Measurements from ENCODE around the gene RALB. TPM values are rescaled to one million over a fixed set of nuclear protein-coding genes. Genes with fewer than 3 reads are reported as not detected.

RALB gene
- total RNA-seq, 1 donor from 2014 or later, result 23.5 TPM

DNA sequence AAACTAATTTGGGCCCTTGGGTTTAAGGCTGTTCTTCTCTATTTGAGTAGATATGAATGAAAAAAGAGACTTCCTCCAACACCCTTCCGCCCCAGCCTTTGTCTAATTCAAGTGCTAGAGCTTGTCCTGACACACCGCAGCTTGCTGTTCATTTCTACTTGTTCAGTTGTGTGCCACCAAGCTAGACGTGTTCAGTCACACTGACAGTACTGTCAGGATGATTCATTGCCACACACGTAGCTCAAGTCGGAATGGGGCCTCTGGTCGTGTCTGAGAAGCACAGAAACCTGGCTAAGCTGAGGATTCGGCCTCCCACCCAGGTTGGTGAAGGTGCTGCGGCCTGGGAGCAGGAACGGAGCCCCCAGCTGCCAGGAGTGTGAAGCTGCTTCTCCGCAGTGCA is 47.7 kb downstream of the RALB start:
- peaks cover 21% of the 10 kb centered on the region for H3K36me3 Mint-ChIP-seq (ENCODE audit: low read depth)
- no peaks in the 10 kb centered on the region for H3K27me3 Mint-ChIP-seq (ENCODE audit: low read depth)
- H3K9me3 Mint-ChIP-seq (ENCODE audit: low read depth), result no peaks in the 10 kb centered on the region
- H3K4me1 Mint-ChIP-seq (ENCODE audit: low read depth), result peaks cover 8% of the 10 kb centered on the region
- no peak overlapping the region for H3K4me3 Mint-ChIP-seq (ENCODE audit: unreplicated experiment)
- DNase-seq (ENCODE audit: low spot score), result no peak
- no peak overlapping the region for H3K27ac Mint-ChIP-seq (ENCODE audit: unreplicated experiment)
- TF ChIP-seq, protein P1, sequence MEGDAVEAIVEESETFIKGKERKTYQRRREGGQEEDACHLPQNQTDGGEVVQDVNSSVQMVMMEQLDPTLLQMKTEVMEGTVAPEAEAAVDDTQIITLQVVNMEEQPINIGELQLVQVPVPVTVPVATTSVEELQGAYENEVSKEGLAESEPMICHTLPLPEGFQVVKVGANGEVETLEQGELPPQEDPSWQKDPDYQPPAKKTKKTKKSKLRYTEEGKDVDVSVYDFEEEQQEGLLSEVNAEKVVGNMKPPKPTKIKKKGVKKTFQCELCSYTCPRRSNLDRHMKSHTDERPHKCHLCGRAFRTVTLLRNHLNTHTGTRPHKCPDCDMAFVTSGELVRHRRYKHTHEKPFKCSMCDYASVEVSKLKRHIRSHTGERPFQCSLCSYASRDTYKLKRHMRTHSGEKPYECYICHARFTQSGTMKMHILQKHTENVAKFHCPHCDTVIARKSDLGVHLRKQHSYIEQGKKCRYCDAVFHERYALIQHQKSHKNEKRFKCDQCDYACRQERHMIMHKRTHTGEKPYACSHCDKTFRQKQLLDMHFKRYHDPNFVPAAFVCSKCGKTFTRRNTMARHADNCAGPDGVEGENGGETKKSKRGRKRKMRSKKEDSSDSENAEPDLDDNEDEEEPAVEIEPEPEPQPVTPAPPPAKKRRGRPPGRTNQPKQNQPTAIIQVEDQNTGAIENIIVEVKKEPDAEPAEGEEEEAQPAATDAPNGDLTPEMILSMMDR (IDR thresholded peaks at IDR 0.05), result no peak

DNA sequence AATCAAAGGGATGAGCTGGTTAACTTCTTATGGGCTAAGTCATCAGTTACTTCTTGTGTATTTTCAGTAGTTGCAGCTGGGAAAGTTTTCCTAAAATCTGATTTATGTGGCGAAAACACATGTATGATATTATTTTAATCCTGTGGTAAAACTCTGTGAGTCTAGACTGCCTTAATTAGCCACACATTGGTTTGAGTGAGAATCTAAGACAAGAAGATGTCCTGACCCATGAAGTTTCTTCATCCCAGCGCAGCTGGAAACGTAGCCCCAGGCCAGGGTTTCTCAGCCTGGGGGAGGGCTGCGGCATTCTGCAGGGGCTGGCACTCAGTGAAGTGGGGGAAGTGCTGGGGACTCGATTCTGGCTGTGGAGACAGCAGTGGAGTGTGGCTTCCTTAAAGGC is 48.6 kb downstream of the RALB start:
- no peak for DNase-seq (ENCODE audit: low spot score)
- Mint-ChIP-seq H3K4me3 (ENCODE audit: unreplicated experiment) (no peak overlapping the region), H3K27ac (ENCODE audit: unreplicated experiment) (no peak overlapping the region), H3K9me3 (ENCODE audit: low read depth) (no peaks in the 10 kb centered on the region), H3K27me3 (ENCODE audit: low read depth) (no peaks in the 10 kb centered on the region), H3K36me3 (ENCODE audit: low read depth) (peaks cover 18% of the 10 kb centered on the region), H3K4me1 (ENCODE audit: low read depth) (peaks cover 8% of the 10 kb centered on the region)
- TF ChIP-seq, protein P1 (IDR thresholded peaks at IDR 0.05), result no peak

DNA sequence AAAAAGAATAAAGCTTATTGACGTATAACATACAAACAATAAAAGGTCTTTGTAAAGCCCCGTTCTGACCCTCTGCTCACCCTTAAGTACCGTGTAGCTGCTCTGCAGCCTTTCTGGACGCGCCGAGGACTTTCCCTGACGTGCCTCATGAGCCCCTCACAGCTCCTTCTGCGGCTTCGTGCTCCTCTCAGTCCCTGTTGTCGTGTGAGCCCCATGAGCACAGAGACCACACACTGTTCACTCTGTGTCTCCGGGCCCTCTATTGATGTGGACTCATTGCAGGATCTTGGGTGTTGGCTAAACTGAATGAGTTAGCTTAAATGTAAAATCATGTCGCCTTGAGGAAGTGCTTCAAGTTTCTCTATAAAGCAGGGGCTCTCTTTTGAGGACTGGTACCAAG is 49.6 kb downstream of the RALB start:
- Mint-ChIP-seq H3K36me3 (ENCODE audit: low read depth) (peaks cover 18% of the 10 kb centered on the region), H3K27me3 (ENCODE audit: low read depth) (no peaks in the 10 kb centered on the region), H3K4me3 (ENCODE audit: unreplicated experiment) (no peak overlapping the region), H3K4me1 (ENCODE audit: low read depth) (peaks cover 8% of the 10 kb centered on the region), H3K27ac (ENCODE audit: unreplicated experiment) (no peak overlapping the region), H3K9me3 (ENCODE audit: low read depth) (no peaks in the 10 kb centered on the region)
- TF ChIP-seq, protein P1 (IDR thresholded peaks at IDR 0.05), result no peak
- DNase-seq (ENCODE audit: low spot score), result no peak

DNA sequence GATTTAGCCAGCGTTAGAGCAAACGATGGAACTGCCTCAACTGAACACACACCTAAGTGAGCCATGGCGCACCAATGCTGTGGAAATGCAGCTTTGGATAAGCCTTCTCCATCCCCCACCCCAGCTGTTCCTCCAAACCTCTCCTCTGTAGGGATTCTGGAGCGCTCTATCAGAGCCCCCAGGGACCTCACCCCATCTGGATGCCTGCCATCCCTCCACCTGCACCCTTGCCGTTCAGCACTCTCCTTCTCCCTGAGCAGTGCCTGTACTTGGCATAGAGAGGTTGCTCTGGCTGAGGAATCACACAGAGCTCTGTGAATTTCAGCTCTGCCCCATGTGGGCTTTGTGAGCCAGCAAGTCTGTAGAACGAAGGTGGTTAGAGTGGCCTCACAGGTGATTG is 50.5 kb downstream of the RALB start:
- Mint-ChIP-seq H3K4me1 (ENCODE audit: low read depth) (peaks cover 6% of the 10 kb centered on the region), H3K36me3 (ENCODE audit: low read depth) (peaks cover 17% of the 10 kb centered on the region), H3K27me3 (ENCODE audit: low read depth) (no peaks in the 10 kb centered on the region), H3K27ac (ENCODE audit: unreplicated experiment) (no peak overlapping the region), H3K4me3 (ENCODE audit: unreplicated experiment) (no peak overlapping the region), H3K9me3 (ENCODE audit: low read depth) (no peaks in the 10 kb centered on the region)
- TF ChIP-seq, protein P1 (IDR thresholded peaks at IDR 0.05), result no peak
- no peak for DNase-seq (ENCODE audit: low spot score)

DNA sequence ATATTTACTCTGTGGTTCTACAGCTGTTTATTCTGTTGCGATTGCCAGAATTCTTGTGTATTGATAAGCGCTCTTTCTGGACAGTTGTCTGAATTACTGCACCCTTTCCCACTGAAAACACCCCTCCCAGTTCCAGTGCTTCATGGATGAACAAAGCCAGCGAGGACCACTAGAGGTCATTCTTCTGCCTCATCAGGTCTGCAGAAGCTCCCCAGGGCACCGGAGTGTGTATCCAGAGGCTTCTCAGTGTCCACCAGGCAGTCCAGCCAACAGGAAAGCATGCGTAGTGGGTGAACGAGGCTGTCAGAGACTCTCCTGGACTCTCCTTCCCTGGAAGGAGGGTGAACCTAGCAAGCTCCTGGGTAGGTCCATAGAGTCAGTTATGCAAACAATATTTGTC is 52.6 kb downstream of the RALB start:
- no peak for DNase-seq (ENCODE audit: low spot score)
- no peaks in the 10 kb centered on the region for H3K4me1 Mint-ChIP-seq (ENCODE audit: low read depth)
- peaks cover 14% of the 10 kb centered on the region for H3K36me3 Mint-ChIP-seq (ENCODE audit: low read depth)
- TF ChIP-seq, protein P1 (IDR thresholded peaks at IDR 0.05), result peak; percentile 45
- no peak overlapping the region for H3K27ac Mint-ChIP-seq (ENCODE audit: unreplicated experiment)
- no peaks in the 10 kb centered on the region for H3K9me3 Mint-ChIP-seq (ENCODE audit: low read depth)
- no peaks in the 10 kb centered on the region for H3K27me3 Mint-ChIP-seq (ENCODE audit: low read depth)
- H3K4me3 Mint-ChIP-seq (ENCODE audit: unreplicated experiment), result no peak overlapping the region
